HFFc6 (cell line): ENCODE measurements around the gene LIPN. TPM values are rescaled to one million over a fixed set of nuclear protein-coding genes. Genes with fewer than 3 reads are reported as not detected.
A peak's percentile ranks its signal among the peaks of the same experiment; 100 is the strongest.

Experiments
- DNase-seq: peaks from one replicate; pipeline ENCODE4 v3.0.0-alpha.2; 2018
- H3K27ac Mint-ChIP-seq: 2 replicates; pipeline ENCODE4 v1.8.0; 2020; ENCODE audit warnings: mild to moderate bottlenecking, mixed read lengths
- H3K27me3 Mint-ChIP-seq: 2 replicates; pipeline ENCODE4 v1.8.0; 2021; ENCODE audit warnings: mild to moderate bottlenecking, moderate library complexity, mixed read lengths; ENCODE audit not compliant: insufficient read depth
- H3K36me3 Mint-ChIP-seq: 2 replicates; pipeline ENCODE4 v1.8.0; 2021; ENCODE audit warnings: low read depth, mixed read lengths
- H3K4me1 Mint-ChIP-seq: 2 replicates; pipeline ENCODE4 v1.8.0; 2020; ENCODE audit warnings: low read depth, mixed read lengths
- H3K4me3 Mint-ChIP-seq: 2 replicates; pipeline ENCODE4 v1.8.0; 2020; ENCODE audit warnings: mild to moderate bottlenecking, moderate library complexity, mixed read lengths
- H3K9me3 Mint-ChIP-seq: 2 replicates; pipeline ENCODE4 v1.8.0; 2020; ENCODE audit warnings: mild to moderate bottlenecking, mixed read lengths
- CTCF ChIP-seq: fragments of 200-600 bp; sonication (generic); IDR thresholded peaks from 2 replicates; pipeline ENCODE4 v1.5.0; 2021; ENCODE audit warnings: antibody characterized with exemption, mild to moderate bottlenecking
- long read RNA-seq: library from polyadenylated mRNA; unstranded; transcript quantifications from one replicate; pipeline ENCODE4 v2.0.0, GENCODE V29; 2019
- total RNA-seq, 6 experiments: library from RNA; stranded (reverse); fragmentation: NEBNext Ultra II Directional; extraction: Animal tissue kit (Norgen Biotek cat#: 25700); gene quantifications; 2 replicates in 1 of 6; 3 replicates in 5 of 6; pipeline ENCODE4 v1.2.3, GENCODE V29; 2021

Gene LIPN
- not detected for total RNA-seq
- long read RNA-seq: 0 reads

DNA sequence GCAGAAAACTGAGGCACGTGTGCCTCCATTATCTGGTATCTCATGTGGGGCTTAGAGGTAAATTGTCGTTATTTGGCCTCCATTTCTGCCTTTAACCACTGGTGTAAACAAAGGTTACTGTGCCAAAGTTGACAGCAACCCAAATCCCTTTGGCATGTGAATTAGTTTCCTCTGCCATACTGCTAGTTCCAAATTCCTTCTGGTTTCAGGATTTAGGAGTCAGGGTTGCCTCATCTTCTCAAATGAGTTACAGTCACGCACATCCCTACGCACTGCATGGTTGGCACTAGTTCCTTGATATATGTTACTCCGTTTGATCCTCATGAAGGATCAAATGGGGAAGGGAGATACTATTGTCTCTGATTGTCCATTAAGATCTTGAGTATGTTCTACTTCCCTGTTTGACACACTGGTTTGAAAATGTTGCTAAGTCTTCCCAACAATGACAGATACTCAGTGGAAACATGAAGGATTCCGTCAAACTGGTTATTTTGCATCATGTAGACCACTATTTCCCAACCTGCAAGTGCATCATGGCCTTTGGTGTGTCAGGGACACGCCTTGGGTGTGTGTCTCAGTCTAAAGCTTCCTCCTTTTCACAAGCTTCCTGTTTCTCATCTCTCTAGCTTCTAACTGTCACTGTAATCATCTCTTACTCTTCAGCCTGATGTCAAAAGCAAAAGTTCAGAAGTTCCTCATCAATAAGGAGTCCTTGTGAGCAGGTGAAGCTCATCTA is at the start of gene LIPN:
Gene LIPN (plus strand): TSS at position 655 of the 736 bp plus-strand sequence. CDS start 1,386 bp downstream, outside the sequence.
- H3K4me1 Mint-ChIP-seq: peaks cover 9% of the 10 kb centered on the region

GRCh38 chr10:88715517-88715916 is 44.3 kb upstream of the LIPN start:
- Mint-ChIP-seq H3K36me3 (no peaks in the 10 kb centered on the region), H3K4me1 (no peaks in the 10 kb centered on the region), H3K9me3 (no peaks in the 10 kb centered on the region), H3K27me3 (peaks cover 26% of the 10 kb centered on the region), H3K4me3 (no peak overlapping the region), H3K27ac (no peak overlapping the region)
- no peak for DNase-seq
- TF ChIP-seq CTCF: no peak

More for the DNA sequence above, at the start of gene LIPN:
- H3K4me3 Mint-ChIP-seq: no peak within 1 kb of the TSS
- TF ChIP-seq CTCF: no peak
- H3K36me3 Mint-ChIP-seq: no peaks in the 10 kb centered on the region
- no peak for DNase-seq
- peaks cover 8% of the 10 kb centered on the region; the same call in 1 of the 2 replicates for H3K27me3 Mint-ChIP-seq
- no peaks in the 10 kb centered on the region for H3K9me3 Mint-ChIP-seq
- no peak within 1 kb of the TSS for H3K27ac Mint-ChIP-seq

DNA sequence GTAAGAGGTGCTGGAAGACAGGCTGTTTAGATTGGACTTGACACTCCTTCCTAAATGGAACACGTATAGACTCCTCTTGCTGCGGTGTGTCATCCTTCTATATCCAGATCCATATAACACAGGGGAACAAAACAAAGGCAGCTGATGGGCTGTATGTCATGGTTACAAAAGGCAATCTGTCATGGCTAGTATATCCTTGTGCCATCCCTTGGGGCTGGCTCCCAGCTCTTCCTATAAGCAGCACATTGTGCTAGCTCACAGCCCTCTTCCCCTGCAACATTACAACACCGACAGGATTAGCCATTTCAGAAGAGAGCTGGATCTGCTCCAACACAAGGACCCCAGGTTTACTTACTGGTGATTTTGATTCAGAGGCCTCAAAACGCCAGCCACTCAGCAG is 38.4 kb upstream of the LIPN start:
- TF ChIP-seq CTCF: no peak

GRCh38 chr10:88725798-88726197 is 34.0 kb upstream of the LIPN start:
- Mint-ChIP-seq H3K4me1 (no peaks in the 10 kb centered on the region), H3K9me3 (no peaks in the 10 kb centered on the region), H3K36me3 (no peaks in the 10 kb centered on the region), H3K27me3 (peaks cover 33% of the 10 kb centered on the region), H3K27ac (no peak overlapping the region), H3K4me3 (no peak overlapping the region)
- DNase-seq: no peak
- no peak for TF ChIP-seq CTCF

More for the DNA sequence above, 38.4 kb upstream of the LIPN start:
- Mint-ChIP-seq H3K4me3 (no peak overlapping the region), H3K27ac (no peak overlapping the region), H3K9me3 (no peaks in the 10 kb centered on the region), H3K36me3 (no peaks in the 10 kb centered on the region), H3K4me1 (no peaks in the 10 kb centered on the region), H3K27me3 (peaks cover 37% of the 10 kb centered on the region)
- DNase-seq: no peak

GRCh38 chr10:88728107-88728763 is 31.6 kb upstream of the LIPN start:
- Mint-ChIP-seq H3K36me3 (no peaks in the 10 kb centered on the region), H3K27me3 (peaks cover 27% of the 10 kb centered on the region), H3K4me3 (no peak overlapping the region), H3K27ac (no peak overlapping the region), H3K9me3 (no peaks in the 10 kb centered on the region), H3K4me1 (no peaks in the 10 kb centered on the region; the same call in 1 of the 2 replicates)
- DNase-seq: no peak
- TF ChIP-seq CTCF: peak; percentile 67
